OCI-LY3 (cell line): ENCODE data around the gene SERAC1.

ENCODE experiments used
- EZH2phosphoT487 ChIP-seq: fragments of 200-600 bp; shearing (Covaris generic); IDR thresholded peaks from 2 replicates; pipeline ENCODE4 v1.6.1; 2018; ENCODE audit warnings: antibody characterized with exemption, mixed run types, low read depth
- TF ChIP-seq, protein P1 (sequence below): fragments of 200-600, 300-600 bp; sonication (generic); IDR thresholded peaks from 2 replicates; pipeline ENCODE4 v1.5.1; 2014; ENCODE audit warnings: antibody characterized with exemption, low read length, low read depth

DNA sequence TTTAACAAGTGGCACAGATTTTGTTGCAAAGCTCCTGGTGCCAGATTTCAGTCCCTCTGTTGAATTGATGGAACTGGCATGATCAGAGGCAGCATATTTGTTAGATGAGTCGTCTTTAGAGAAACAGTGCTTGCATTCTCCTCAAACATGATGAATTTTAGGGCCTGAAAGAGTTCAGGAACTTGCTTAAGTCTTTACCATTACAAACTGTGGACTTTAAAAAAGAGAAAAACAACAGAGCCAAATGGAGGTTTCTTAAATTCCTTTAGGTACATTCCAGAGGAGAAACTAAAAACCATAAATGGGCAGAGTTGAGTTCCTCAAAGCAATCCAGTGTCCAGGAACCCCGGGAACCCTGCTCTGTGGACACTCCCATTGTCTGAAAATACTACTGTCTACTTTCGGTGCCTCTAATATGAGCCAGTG is 2.6 kb upstream of the SERAC1 start:
- TF ChIP-seq, protein P1, sequence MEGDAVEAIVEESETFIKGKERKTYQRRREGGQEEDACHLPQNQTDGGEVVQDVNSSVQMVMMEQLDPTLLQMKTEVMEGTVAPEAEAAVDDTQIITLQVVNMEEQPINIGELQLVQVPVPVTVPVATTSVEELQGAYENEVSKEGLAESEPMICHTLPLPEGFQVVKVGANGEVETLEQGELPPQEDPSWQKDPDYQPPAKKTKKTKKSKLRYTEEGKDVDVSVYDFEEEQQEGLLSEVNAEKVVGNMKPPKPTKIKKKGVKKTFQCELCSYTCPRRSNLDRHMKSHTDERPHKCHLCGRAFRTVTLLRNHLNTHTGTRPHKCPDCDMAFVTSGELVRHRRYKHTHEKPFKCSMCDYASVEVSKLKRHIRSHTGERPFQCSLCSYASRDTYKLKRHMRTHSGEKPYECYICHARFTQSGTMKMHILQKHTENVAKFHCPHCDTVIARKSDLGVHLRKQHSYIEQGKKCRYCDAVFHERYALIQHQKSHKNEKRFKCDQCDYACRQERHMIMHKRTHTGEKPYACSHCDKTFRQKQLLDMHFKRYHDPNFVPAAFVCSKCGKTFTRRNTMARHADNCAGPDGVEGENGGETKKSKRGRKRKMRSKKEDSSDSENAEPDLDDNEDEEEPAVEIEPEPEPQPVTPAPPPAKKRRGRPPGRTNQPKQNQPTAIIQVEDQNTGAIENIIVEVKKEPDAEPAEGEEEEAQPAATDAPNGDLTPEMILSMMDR, result no peak
- TF ChIP-seq EZH2phosphoT487, result no peak
